ENCODE results near the gene MYO9A. TPM values are rescaled to one million over a fixed set of nuclear protein-coding genes. Genes with fewer than 3 reads are reported as not detected.

Gene MYO9A
- total RNA-seq, 1 experiment from 2014 or later, result 21.4 TPM

GRCh38 chr15:71931261-71931660, 186.7 kb downstream of the MYO9A start:
- no peak for DNase-seq
- Histone ChIP-seq H3K79me2 (ENCODE audit: insufficient read depth, low read length) (no peaks in the 10 kb centered on the region), H2AFZ (ENCODE audit: low read length) (no peak overlapping the region), H3K9ac (ENCODE audit: extremely low read depth, insufficient read length, low read length) (no peak overlapping the region), H3K56ac (ENCODE audit: insufficient read length, low read depth, low read length) (no peak overlapping the region), H3K27ac (ENCODE audit: insufficient read length, low read depth, low read length) (no peak overlapping the region), H3K4ac (ENCODE audit: low read depth, low read length) (no peak overlapping the region), H3K14ac (ENCODE audit: insufficient read depth, low read length) (no peak overlapping the region), H3K4me1 (ENCODE audit: insufficient read depth, low read length) (no peaks in the 10 kb centered on the region), H3K4me2 (ENCODE audit: insufficient read depth, insufficient read length, low read length) (no peak overlapping the region), H3T11ph (ENCODE audit: low read length) (no peak overlapping the region), H2BK120ac (ENCODE audit: low read depth, low read length, poor library complexity, severe bottlenecking) (no peak overlapping the region), H4K5ac (ENCODE audit: insufficient read length, low read depth, low read length) (no peak overlapping the region), H3K79me1 (ENCODE audit: insufficient read depth, low read depth, low read length, poor library complexity, severe bottlenecking) (no peaks in the 10 kb centered on the region), H3K27me3 (ENCODE audit: insufficient read depth, low read length) (no peaks in the 10 kb centered on the region), H2BK15ac (ENCODE audit: low read depth, low read length) (no peak overlapping the region), H4K91ac (ENCODE audit: insufficient read length, low read depth, low read length) (no peak overlapping the region), H2BK20ac (ENCODE audit: low read depth, low read length, poor library complexity, severe bottlenecking) (no peak overlapping the region), H3K23me2 (ENCODE audit: insufficient read length, low read depth, low read length, poor library complexity, severe bottlenecking) (no peaks in the 10 kb centered on the region), H2BK5ac (ENCODE audit: insufficient read length, low read length) (no peak overlapping the region), H2BK12ac (ENCODE audit: insufficient read length, low read depth, low read length) (no peak overlapping the region), H3K9me3 (ENCODE audit: control insufficient read depth, low read depth, low read length) (no peaks in the 10 kb centered on the region), H3K18ac (ENCODE audit: insufficient read length, low read depth, low read length) (no peak overlapping the region), H2AK5ac (ENCODE audit: insufficient read length, low read length) (no peak overlapping the region), H4K8ac (replicated peaks; ENCODE audit: insufficient read length, low read depth, low read length) (no peak overlapping the region), H4K20me1 (ENCODE audit: control insufficient read depth, insufficient read depth, insufficient read length) (no peaks in the 10 kb centered on the region), H3K23ac (ENCODE audit: insufficient read length, low read depth, low read length) (no peak overlapping the region)
- TF ChIP-seq, protein P1, sequence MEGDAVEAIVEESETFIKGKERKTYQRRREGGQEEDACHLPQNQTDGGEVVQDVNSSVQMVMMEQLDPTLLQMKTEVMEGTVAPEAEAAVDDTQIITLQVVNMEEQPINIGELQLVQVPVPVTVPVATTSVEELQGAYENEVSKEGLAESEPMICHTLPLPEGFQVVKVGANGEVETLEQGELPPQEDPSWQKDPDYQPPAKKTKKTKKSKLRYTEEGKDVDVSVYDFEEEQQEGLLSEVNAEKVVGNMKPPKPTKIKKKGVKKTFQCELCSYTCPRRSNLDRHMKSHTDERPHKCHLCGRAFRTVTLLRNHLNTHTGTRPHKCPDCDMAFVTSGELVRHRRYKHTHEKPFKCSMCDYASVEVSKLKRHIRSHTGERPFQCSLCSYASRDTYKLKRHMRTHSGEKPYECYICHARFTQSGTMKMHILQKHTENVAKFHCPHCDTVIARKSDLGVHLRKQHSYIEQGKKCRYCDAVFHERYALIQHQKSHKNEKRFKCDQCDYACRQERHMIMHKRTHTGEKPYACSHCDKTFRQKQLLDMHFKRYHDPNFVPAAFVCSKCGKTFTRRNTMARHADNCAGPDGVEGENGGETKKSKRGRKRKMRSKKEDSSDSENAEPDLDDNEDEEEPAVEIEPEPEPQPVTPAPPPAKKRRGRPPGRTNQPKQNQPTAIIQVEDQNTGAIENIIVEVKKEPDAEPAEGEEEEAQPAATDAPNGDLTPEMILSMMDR (conservative IDR thresholded peaks at IDR 0.05), result no peak
- H3K4me1 Mint-ChIP-seq, result no peaks in the 10 kb centered on the region
- H3K27ac Mint-ChIP-seq, result no peak overlapping the region
- peaks cover 15 to 24% (median 17%) of the 10 kb centered on the region in 3 experiments for H3K36me3 Mint-ChIP-seq (ENCODE audit: insufficient read depth in 1 of 3, low read depth in 3 of 3)
- no peak overlapping the region for H3K4me3 Mint-ChIP-seq
- H3K27me3 Mint-ChIP-seq (ENCODE audit: low read depth), result no peaks in the 10 kb centered on the region
- no CpG with 5 or more reads among the region's 1 CpG for WGBS (ENCODE audit: extremely low coverage, insufficient read length, low lambda C conversion rate)
- peaks cover 4 to 6% of the 10 kb centered on the region in 2 experiments; a peak in 3 of 5 replicates for H3K9me3 Mint-ChIP-seq
